Neuronal stem cell (in vitro differentiated cells): Measurements from ENCODE around the gene AKNAD1.

Source experiments
- DNase-seq: peaks from one replicate; pipeline ENCODE4 v3.0.0-alpha.2; 2013; ENCODE audit warnings: low spot score
- H2AFZ ChIP-seq: one replicate; pipeline ENCODE4 v1.6.1; 2013; ENCODE audit warnings: mild to moderate bottlenecking, low read length, inconsistent platforms
- H2AK5ac ChIP-seq: 2 replicates; pipeline ENCODE4 v1.6.1; 2013; ENCODE audit warnings: low read depth, mild to moderate bottlenecking, inconsistent platforms, low read length, moderate library complexity, mixed read lengths
- H2BK120ac ChIP-seq: 2 replicates; pipeline ENCODE4 v1.6.1; 2013; ENCODE audit warnings: low read depth, mild to moderate bottlenecking, inconsistent platforms, low read length, moderate library complexity, mixed read lengths
- H2BK12ac ChIP-seq: one replicate; pipeline ENCODE4 v1.6.1; 2013; ENCODE audit warnings: low read length, inconsistent platforms
- H2BK15ac ChIP-seq: 2 replicates; pipeline ENCODE4 v1.6.1; 2013; ENCODE audit warnings: mild to moderate bottlenecking, low read length, inconsistent platforms, mixed read lengths
- H2BK5ac ChIP-seq: one replicate; pipeline ENCODE4 v1.6.1; 2013; ENCODE audit warnings: inconsistent platforms, mild to moderate bottlenecking, low read length, moderate library complexity
- H3K14ac ChIP-seq: one replicate; pipeline ENCODE4 v1.6.1; 2013; ENCODE audit warnings: low read length, inconsistent platforms
- H3K18ac ChIP-seq: 2 replicates; pipeline ENCODE4 v1.6.1; 2013; ENCODE audit warnings: low read length, inconsistent platforms
- H3K23ac ChIP-seq: 2 replicates; pipeline ENCODE4 v1.6.1; 2013; ENCODE audit warnings: low read depth, mild to moderate bottlenecking, mixed read lengths, low read length, inconsistent platforms; ENCODE audit not compliant: poor library complexity
- H3K27ac ChIP-seq: replicated peaks from 3 replicates; pipeline ENCODE4 v1.5.1; 2013; ENCODE audit warnings: low read length, inconsistent platforms
- H3K27me3 ChIP-seq, 3 experiments: 2 replicates each; pipeline ENCODE4 v1.6.1; 2013; ENCODE audit warnings: low read length in 3 of 3, mild to moderate bottlenecking in 2 of 3, inconsistent platforms in 1 of 3, low read depth in 1 of 3, mixed read lengths in 1 of 3, moderate library complexity in 1 of 3; ENCODE audit not compliant: control insufficient read depth in 3 of 3, insufficient read depth in 3 of 3
- H3K36me3 ChIP-seq, 2 donors: replicated peaks in 1 of 2; 2 replicates each; pipeline ENCODE4 v1.6.1; 2013; ENCODE audit warnings: low read length in 2 of 2; ENCODE audit not compliant: control insufficient read depth in 2 of 2, insufficient read depth in 2 of 2
- H3K4ac ChIP-seq: 2 replicates; pipeline ENCODE4 v1.6.1; 2013; ENCODE audit warnings: inconsistent platforms, mild to moderate bottlenecking, low read length, moderate library complexity
- H3K4me1 ChIP-seq, 2 donors: 1 replicate in 1 of 2; 2 replicates in 1 of 2; pipeline ENCODE4 v1.6.1; 2013; ENCODE audit warnings: low read length in 2 of 2, low read depth in 1 of 2; ENCODE audit not compliant: control insufficient read depth in 2 of 2, insufficient read depth in 1 of 2
- H3K4me2 ChIP-seq: one replicate; pipeline ENCODE4 v1.6.1; 2013; ENCODE audit warnings: mild to moderate bottlenecking, low read length, inconsistent platforms; ENCODE audit not compliant: insufficient read depth, poor library complexity, severe bottlenecking
- H3K4me3 ChIP-seq, 2 donors: 2 replicates each; pipeline ENCODE4 v1.5.1; 2013; ENCODE audit warnings: low read length in 2 of 2, mild to moderate bottlenecking in 2 of 2, inconsistent platforms in 1 of 2, moderate library complexity in 1 of 2
- H3K79me1 ChIP-seq: one replicate; pipeline ENCODE4 v1.6.1; 2013; ENCODE audit warnings: low read depth, mild to moderate bottlenecking, inconsistent platforms, low read length, moderate library complexity
- H3K9ac ChIP-seq: one replicate; pipeline ENCODE4 v1.6.1; 2013; ENCODE audit warnings: mild to moderate bottlenecking, low read depth, low read length, inconsistent platforms; ENCODE audit not compliant: poor library complexity
- H3K9me3 ChIP-seq, 2 donors: replicated peaks in 1 of 2; 2 replicates each; pipeline versions ENCODE3 to v1.6.1; 2013; ENCODE audit warnings: low read length in 2 of 2, mild to moderate bottlenecking in 2 of 2, inconsistent platforms in 1 of 2, low read depth in 1 of 2, mixed read lengths in 1 of 2, moderate library complexity in 1 of 2; ENCODE audit not compliant: control insufficient read depth in 2 of 2, insufficient read depth in 1 of 2
- H4K8ac ChIP-seq: one replicate; pipeline ENCODE4 v1.6.1; 2013; ENCODE audit warnings: low read depth, mild to moderate bottlenecking, inconsistent platforms, low read length, moderate library complexity
- H4K91ac ChIP-seq: one replicate; pipeline ENCODE4 v1.6.1; 2013; ENCODE audit warnings: low read length, low read depth, mild to moderate bottlenecking, inconsistent platforms; ENCODE audit not compliant: poor library complexity
- WGBS, 2 donors: extraction: QIAGEN DNeasy Blood & Tissue Kit; methylation state at CpG; one replicate each; pipeline ENCODE4 v1.1.7; 2013; ENCODE audit warnings: missing lambda C conversion rate in 2 of 2, mixed read lengths in 1 of 2; ENCODE audit not compliant: insufficient read length in 2 of 2, insufficient replicate concordance in 1 of 2; ENCODE audit errors: extremely low coverage in 2 of 2; 5-methylcytosine and 5-hydroxymethylcytosine counted together

Gene AKNAD1

GRCh38 chr1:108817811-108818210, 39.1 kb downstream of the AKNAD1 start:
- Histone ChIP-seq H2AFZ (peak overlapping the region; percentile 15), H3K4me2 (no peak overlapping the region), H3K4ac (no peak overlapping the region), H3K36me3 (no peaks in the 10 kb centered on the region), H3K4me1 (peaks cover 9 to 19% of the 10 kb centered on the region in 2 donors), H3K9me3 (peaks cover 0 to 5% of the 10 kb centered on the region in 2 donors), H2BK5ac (no peak overlapping the region), H3K14ac (no peak overlapping the region), H4K91ac (no peak overlapping the region), H2BK12ac (no peak overlapping the region), H3K79me1 (no peaks in the 10 kb centered on the region), H2BK120ac (no peak overlapping the region), H3K9ac (no peak overlapping the region), H4K8ac (no peak overlapping the region), H2BK15ac (no peak overlapping the region), H3K4me3 (no peak overlapping the region), H2AK5ac (no peak overlapping the region), H3K27ac (no peak overlapping the region), H3K18ac (peak overlapping the region; percentile 56), H3K23ac (no peak overlapping the region), H3K27me3 (no peaks in the 10 kb centered on the region)
- DNase-seq: no peak

- H3K9me3 ChIP-seq: peaks cover 0 to 5% of the 10 kb centered on the region in 2 donors
- H3K79me1 ChIP-seq: no peaks in the 10 kb centered on the region
- H2AK5ac ChIP-seq: no peak overlapping the region
- no peak overlapping the region for H4K91ac ChIP-seq
- H3K14ac ChIP-seq: no peak overlapping the region
- H3K27ac ChIP-seq: peak overlapping the region; percentile 65
- H3K4ac ChIP-seq: no peak overlapping the region
- no peak overlapping the region for H2BK15ac ChIP-seq
- H3K4me2 ChIP-seq: no peak overlapping the region
- no peak for DNase-seq
- peak overlapping the region; percentile 60 for H2AFZ ChIP-seq
- peaks cover 9 to 19% of the 10 kb centered on the region in 2 donors for H3K4me1 ChIP-seq
- peak overlapping the region; percentile 74 for H3K18ac ChIP-seq
- H3K23ac ChIP-seq: no peak overlapping the region
- H3K27me3 ChIP-seq: no peaks in the 10 kb centered on the region
- no peak overlapping the region for H3K9ac ChIP-seq
- H2BK12ac ChIP-seq: no peak overlapping the region
- H2BK120ac ChIP-seq: no peak overlapping the region
- H2BK5ac ChIP-seq: no peak overlapping the region
- H4K8ac ChIP-seq: no peak overlapping the region
- no peaks in the 10 kb centered on the region for H3K36me3 ChIP-seq
- WGBS, 2 donors: no CpG with 5 or more reads among the region's 8 CpGs
- H3K4me3 ChIP-seq: peak overlapping the region in 1 of 2 donors; percentile 31
These were observed 39.9 kb downstream of the AKNAD1 start for GRCh38 chr1:108817016-108817415.

- H3K9me3 ChIP-seq: peaks cover 0 to 5% of the 10 kb centered on the region in 2 donors
- H4K91ac ChIP-seq: no peak overlapping the region
- H3K36me3 ChIP-seq: peaks cover 0 to 4% of the 10 kb centered on the region in 2 donors
- no peak overlapping the region for H3K18ac ChIP-seq
- no peak overlapping the region for H2BK12ac ChIP-seq
- DNase-seq: peak; percentile 39
- H2BK15ac ChIP-seq: no peak overlapping the region
- no peak overlapping the region for H3K4me2 ChIP-seq
- peak overlapping the region; percentile 60 for H2AFZ ChIP-seq
- peaks cover 9 to 19% of the 10 kb centered on the region in 2 donors for H3K4me1 ChIP-seq
- H2BK5ac ChIP-seq: no peak overlapping the region
- H3K27me3 ChIP-seq: no peaks in the 10 kb centered on the region
- peak overlapping the region in 1 of 2 donors; percentile 31 for H3K4me3 ChIP-seq
- H3K9ac ChIP-seq: no peak overlapping the region
- H4K8ac ChIP-seq: no peak overlapping the region
- peak overlapping the region; percentile 65 for H3K27ac ChIP-seq
- H2AK5ac ChIP-seq: no peak overlapping the region
- H3K4ac ChIP-seq: no peak overlapping the region
- no CpG with 5 or more reads among the region's 12 CpGs for WGBS, 2 donors
- H3K23ac ChIP-seq: no peak overlapping the region
- H3K79me1 ChIP-seq: no peaks in the 10 kb centered on the region
- H2BK120ac ChIP-seq: no peak overlapping the region
- H3K14ac ChIP-seq: no peak overlapping the region
These were observed 40.6 kb downstream of the AKNAD1 start for GRCh38 chr1:108816049-108816893.

- no peak overlapping the region for H3K4me2 ChIP-seq
- H2BK120ac ChIP-seq: no peak overlapping the region
- no peak overlapping the region for H2AFZ ChIP-seq
- no peak overlapping the region for H4K91ac ChIP-seq
- H3K9me3 ChIP-seq: peaks cover 0 to 5% of the 10 kb centered on the region in 2 donors
- H3K4ac ChIP-seq: no peak overlapping the region
- no peak overlapping the region for H3K14ac ChIP-seq
- no peak overlapping the region for H3K4me3 ChIP-seq
- peaks cover 9 to 19% of the 10 kb centered on the region in 2 donors for H3K4me1 ChIP-seq
- H3K23ac ChIP-seq: no peak overlapping the region
- H2BK12ac ChIP-seq: no peak overlapping the region
- H3K27me3 ChIP-seq: no peaks in the 10 kb centered on the region
- H2BK15ac ChIP-seq: no peak overlapping the region
- H2BK5ac ChIP-seq: no peak overlapping the region
- no peak for DNase-seq
- H4K8ac ChIP-seq: no peak overlapping the region
- no peak overlapping the region for H3K18ac ChIP-seq
- H3K27ac ChIP-seq: no peak overlapping the region
- H3K36me3 ChIP-seq: peaks cover 0 to 6% of the 10 kb centered on the region in 2 donors
- no peak overlapping the region for H2AK5ac ChIP-seq
- no peak overlapping the region for H3K9ac ChIP-seq
- H3K79me1 ChIP-seq: no peaks in the 10 kb centered on the region
These were observed 41.3 kb downstream of the AKNAD1 start for GRCh38 chr1:108815566-108815965.
